ENCODE measurements around the gene FAM237B. TPM values are rescaled to one million over a fixed set of nuclear protein-coding genes. Genes with fewer than 3 reads are reported as not detected.
A peak's percentile ranks its signal among the peaks of the same experiment; 100 is the strongest.
"Not testable (repeated sequence)": the region's sequence is repeated elsewhere in the genome, so short reads cannot be mapped to it uniquely, and the experiment has no call there.

Gene FAM237B
- total RNA-seq, 1 donor from 2014 or later, result not detected

- peaks cover 3% of the 10 kb centered on the region for H3K36me3 Mint-ChIP-seq (ENCODE audit: insufficient read depth)
- peaks cover 13% of the 10 kb centered on the region for H3K4me1 Mint-ChIP-seq (ENCODE audit: low read depth)
- DNase-seq (ENCODE audit: low spot score, unreplicated experiment), result peak; percentile 84
- H3K9me3 Mint-ChIP-seq (ENCODE audit: low read depth), result no peaks in the 10 kb centered on the region
- H3K27me3 Mint-ChIP-seq, result no peaks in the 10 kb centered on the region
- peak within 1 kb of the TSS; percentile 96 for H3K4me3 Mint-ChIP-seq (ENCODE audit: low read depth)
- peak within 1 kb of the TSS; percentile 99 for H3K27ac Mint-ChIP-seq
- TF ChIP-seq CTCF (IDR thresholded peaks at IDR 0.05; ENCODE audit: unreplicated experiment), result peak; percentile 64
Observed at GRCh38 chr7:90346336-90347125, 25.4 kb upstream of the FAM237B start, which contains the start of gene GTPBP10. Gene GTPBP10, plus strand, starts transcription at chr7:90346716. Its CDS starts 26 bp downstream, at chr7:90346742.

- Mint-ChIP-seq H3K4me1 (ENCODE audit: low read depth) (peaks cover 13% of the 10 kb centered on the region), H3K27ac (peak overlapping the region; percentile 99), H3K36me3 (ENCODE audit: insufficient read depth) (peaks cover 3% of the 10 kb centered on the region), H3K4me3 (ENCODE audit: low read depth) (peak overlapping the region; percentile 96), H3K27me3 (no peaks in the 10 kb centered on the region), H3K9me3 (ENCODE audit: low read depth) (no peaks in the 10 kb centered on the region)
- no peak for DNase-seq (ENCODE audit: low spot score, unreplicated experiment)
- TF ChIP-seq CTCF (IDR thresholded peaks at IDR 0.05; ENCODE audit: unreplicated experiment), result no peak
Observed at GRCh38 chr7:90345595-90346335, 24.7 kb upstream of the FAM237B start.

- H3K27ac Mint-ChIP-seq, result no peak overlapping the region
- H3K27me3 Mint-ChIP-seq, result no peaks in the 10 kb centered on the region
- peaks cover 1% of the 10 kb centered on the region for H3K36me3 Mint-ChIP-seq (ENCODE audit: insufficient read depth)
- peak overlapping the region; percentile 96 for H3K4me3 Mint-ChIP-seq (ENCODE audit: low read depth)
- no peaks in the 10 kb centered on the region for H3K9me3 Mint-ChIP-seq (ENCODE audit: low read depth)
- TF ChIP-seq CTCF (IDR thresholded peaks at IDR 0.05; ENCODE audit: unreplicated experiment), result no peak
- peaks cover 13% of the 10 kb centered on the region for H3K4me1 Mint-ChIP-seq (ENCODE audit: low read depth)
- no peak for DNase-seq (ENCODE audit: low spot score, unreplicated experiment)
Observed at GRCh38 chr7:90345016-90345415, 23.9 kb upstream of the FAM237B start.

- Mint-ChIP-seq H3K9me3 (ENCODE audit: low read depth) (no peaks in the 10 kb centered on the region), H3K36me3 (ENCODE audit: insufficient read depth) (no peaks in the 10 kb centered on the region), H3K27ac (no peak overlapping the region), H3K4me3 (ENCODE audit: low read depth) (no peak overlapping the region), H3K27me3 (peaks cover 3% of the 10 kb centered on the region), H3K4me1 (ENCODE audit: low read depth) (no peaks in the 10 kb centered on the region)
- TF ChIP-seq CTCF (IDR thresholded peaks at IDR 0.05; ENCODE audit: unreplicated experiment), result no peak
- DNase-seq (ENCODE audit: low spot score, unreplicated experiment), result no peak
Observed at GRCh38 chr7:90337106-90337505, 16.0 kb upstream of the FAM237B start.

- not testable (repeated sequence) for H3K4me1 Mint-ChIP-seq (ENCODE audit: low read depth); H3K4me3 Mint-ChIP-seq (ENCODE audit: low read depth); DNase-seq (ENCODE audit: low spot score, unreplicated experiment); H3K27me3 Mint-ChIP-seq; H3K36me3 Mint-ChIP-seq (ENCODE audit: insufficient read depth); H3K9me3 Mint-ChIP-seq (ENCODE audit: low read depth); H3K27ac Mint-ChIP-seq
Observed at GRCh38 chr7:90334926-90335325, 13.8 kb upstream of the FAM237B start.

Data from progenitor cell of endocrine pancreas (in vitro differentiated cells).